ENCODE data around the gene GNG11.

GNG11 gene

GRCh38 chr7:93890041-93890463, 31.5 kb upstream of the GNG11 start:
- H3K4me3 ChIP-seq (ENCODE audit: low read depth, low read length): peak overlapping the region; percentile 84
- ChIA-PET POLR2A (interaction anchor here (0.8 to 1.6 kb wide), 6 partner anchors 11 to 269 kb away, joined by 3 to 14 read pairs (median 5); partner anchors contain the start of gene GNG11), CTCF (interaction anchor here (0.7 to 1.8 kb wide), 8 partner anchors 13 to 399 kb away, joined by 3 to 6 read pairs (median 4); no protein-coding TSS in a partner anchor)
- TF ChIP-seq GLIS2 (tag by site-specific recombination; IDR thresholded peaks at IDR 0.05) (no peak), PRDM1 (tag by site-specific recombination; IDR thresholded peaks at IDR 0.05) (peak; percentile 75)
- no peaks in the 10 kb centered on the region for H3K4me1 ChIP-seq (ENCODE audit: control insufficient read depth, insufficient read depth, low read length)
- H3K9me3 ChIP-seq (ENCODE audit: control insufficient read depth, insufficient read depth, low read depth, low read length): no peaks in the 10 kb centered on the region
- no peaks in the 10 kb centered on the region for H3K36me3 ChIP-seq (ENCODE audit: control insufficient read depth in 2 of 2, insufficient read depth in 1 of 2, low read length in 2 of 2)
- H3K27ac ChIP-seq (ENCODE audit: extremely low read depth, low read depth, low read length): peak overlapping the region; percentile 26; the same call in 1 of the 2 replicates

- H3K36me3 ChIP-seq (ENCODE audit: control insufficient read depth in 2 of 2, insufficient read depth in 1 of 2, low read length in 2 of 2): no peaks in the 10 kb centered on the region
- POLR2A ChIA-PET: interaction anchor here (0.8 to 1.6 kb wide), 6 partner anchors 10 to 269 kb away, joined by 3 to 14 read pairs (median 5); partner anchors contain the start of gene GNG11
- H3K4me3 ChIP-seq (ENCODE audit: low read depth, low read length): peak within 1 kb of the TSS; percentile 84
- peak within 1 kb of the TSS; percentile 26; the same call in 1 of the 2 replicates for H3K27ac ChIP-seq (ENCODE audit: extremely low read depth, low read depth, low read length)
- CTCF ChIA-PET: interaction anchor here (0.6 to 1.8 kb wide), 9 partner anchors 13 to 505 kb away, joined by 3 to 6 read pairs (median 3); no protein-coding TSS in a partner anchor
- H3K4me1 ChIP-seq (ENCODE audit: control insufficient read depth, insufficient read depth, low read length): no peaks in the 10 kb centered on the region
- no peaks in the 10 kb centered on the region for H3K9me3 ChIP-seq (ENCODE audit: control insufficient read depth, insufficient read depth, low read depth, low read length)
- TF ChIP-seq ZBTB48 (tag by site-specific recombination; IDR thresholded peaks at IDR 0.05) (peak; percentile 86; the same call in 1 of the 2 replicates), ZNF660 (tag by site-specific recombination; IDR thresholded peaks at IDR 0.05) (0 out of 2 replicates have a peak, but pooled peaks have one; percentile 37), PRDM1 (tag by site-specific recombination; IDR thresholded peaks at IDR 0.05) (peak; percentile 60), ZBTB26 (tag by site-specific recombination; optimal IDR thresholded peaks at IDR 0.05) (peak; percentile 90), HIC1 (tag by site-specific recombination; IDR thresholded peaks at IDR 0.05) (peak; percentile 55; the same call in 1 of the 2 replicates), PRDM10 (tag by site-specific recombination; IDR thresholded peaks at IDR 0.05) (peak; percentile 94), ZNF280D (tag by site-specific recombination; IDR thresholded peaks at IDR 0.05) (0 out of 2 replicates have a peak, but pooled peaks have one; percentile 4), ZBTB7A (tag by site-specific recombination; IDR thresholded peaks at IDR 0.05; ENCODE audit: low read depth) (no peak), ZFP37 (tag by site-specific recombination; IDR thresholded peaks at IDR 0.05) (peak; percentile 65; the same call in 1 of the 2 replicates), ZNF37A (tag by site-specific recombination; IDR thresholded peaks at IDR 0.05) (no peak), ZEB2 (tag by site-specific recombination; IDR thresholded peaks at IDR 0.05) (peak; percentile 65; the same call in 1 of the 2 replicates), ZNF830 (tag by site-specific recombination; IDR thresholded peaks at IDR 0.05; ENCODE audit: low read depth) (no peak), ZNF561 (tag by site-specific recombination; IDR thresholded peaks at IDR 0.05; ENCODE audit: borderline replicate concordance) (peak; percentile 93; the same call in 1 of the 2 replicates), ZIC2 (tag by site-specific recombination; IDR thresholded peaks at IDR 0.05) (peak; percentile 96), INSM2 (tag by site-specific recombination; IDR thresholded peaks at IDR 0.05) (no peak), SP7 (tag by site-specific recombination; IDR thresholded peaks at IDR 0.05) (peak; percentile 48; the same call in 1 of the 2 replicates), ZNF18 (tag by site-specific recombination; IDR thresholded peaks at IDR 0.05) (no peak), ZNF24 (tag by site-specific recombination; IDR thresholded peaks at IDR 0.05) (peak; percentile 27; the same call in 1 of the 2 replicates)
Observed at GRCh38 chr7:93890464-93891068, 31.0 kb upstream of the GNG11 start, which contains the start of gene TFPI2. Gene TFPI2 (minus strand): TSS chr7:93890753. CDS start chr7:93890678, 75 bp downstream.
